ENCODE measurements around the gene NR1D2.

GRCh38 chr3:23969393-23969792 lies 24.3 kb downstream of the NR1D2 start:
- TF ChIP-seq POLR2A (IDR thresholded peaks at IDR 0.05) (no peak), CTCF (IDR thresholded peaks at IDR 0.05) (no peak)
